Thoracic aorta (tissue), 2 donors: ENCODE measurements around the gene PRPF6. TPM values are rescaled to one million over a fixed set of nuclear protein-coding genes. Genes with fewer than 3 reads are reported as not detected.

Experiments used
- ATAC-seq: fragments of 150-250 bp; one replicate; pipeline ENCODE4 v1.8.0; 2017; ENCODE audit warnings: low read depth; ENCODE audit not compliant: insufficient number of reproducible peaks, low FRiP score
- DNase-seq: peaks from one replicate; pipeline ENCODE4 v3.0.0-alpha.2; 2020; ENCODE audit warnings: low spot score
- H3K27ac ChIP-seq, 2 donors: fragments of 200-600 bp; sonication (generic); 1 replicate in 1 of 2; 2 replicates in 1 of 2; pipeline ENCODE4 v1.5.1; 2016; ENCODE audit warnings: mild to moderate bottlenecking in 2 of 2, moderate library complexity in 2 of 2
- H3K27me3 ChIP-seq: fragments of 200-600 bp; sonication (generic); replicated peaks from 2 replicates; pipeline ENCODE4 v1.6.0; 2016; ENCODE audit warnings: mild to moderate bottlenecking; ENCODE audit not compliant: insufficient read depth
- H3K36me3 ChIP-seq: fragments of 200-600 bp; sonication (generic); one replicate; pipeline ENCODE4 v1.5.1; 2016
- H3K4me1 ChIP-seq, 2 donors: fragments of 200-600 bp; sonication (generic); 1 replicate in 1 of 2; 2 replicates in 1 of 2; pipeline versions ENCODE4 v1.5.1 to v1.6.0; 2016; ENCODE audit warnings: low read depth in 2 of 2, mild to moderate bottlenecking in 1 of 2; ENCODE audit not compliant: control insufficient read depth in 1 of 2
- H3K4me3 ChIP-seq: fragments of 200-600 bp; sonication (generic); 2 replicates; pipeline ENCODE4 v1.5.1; 2016; ENCODE audit warnings: mild to moderate bottlenecking
- H3K9me3 ChIP-seq: fragments of 200-600 bp; sonication (generic); 2 replicates; pipeline ENCODE4 v1.5.1; 2016
- CTCF ChIP-seq: fragments of 200-600 bp; sonication (generic); IDR thresholded peaks from one replicate; pipeline ENCODE4 v1.5.1; 2019; ENCODE audit warnings: antibody characterized with exemption
- total RNA-seq, 2 donors: library from RNA; depleted of rRNA; stranded (reverse); fragments of >200 nt; gene quantifications; one replicate each; pipeline versions ENCODE4 v1.1.0 to v1.2.3, GENCODE V29; 2016

The PRPF6 gene
- total RNA-seq, 2 donors from 2014 or later = 51.9 to 52.9 TPM

DNA sequence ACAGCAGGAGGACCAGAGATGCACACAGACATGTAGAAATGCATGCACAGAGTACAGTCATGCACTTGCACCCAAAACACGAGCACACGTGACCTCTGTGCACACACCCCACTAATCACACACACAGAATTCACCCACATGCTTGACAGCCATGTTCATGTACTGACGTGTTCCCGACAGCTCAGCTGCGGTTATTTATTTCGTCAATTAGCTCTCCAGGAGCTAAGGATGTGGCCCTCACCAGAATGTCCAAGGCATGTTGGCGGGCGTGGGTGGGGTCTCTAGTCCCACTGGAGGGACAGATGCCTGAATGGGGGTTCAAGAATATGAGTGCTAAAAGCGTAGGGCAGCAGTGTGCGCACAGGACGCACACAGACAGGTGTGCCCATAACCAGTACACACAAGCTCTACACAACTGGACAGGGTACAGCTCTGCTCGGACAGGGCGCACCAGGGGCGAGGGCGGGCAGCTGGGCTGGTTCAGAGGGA is 571 bp upstream of the PRPF6 start:
- H3K27ac ChIP-seq = peak overlapping the region; percentile 44 to 77
- DNase-seq (no peak), ATAC-seq (peak; percentile 10)
- no peaks in the 10 kb centered on the region for H3K27me3 ChIP-seq
- H3K4me3 ChIP-seq = peak overlapping the region; percentile 96
- peaks cover 13% of the 10 kb centered on the region for H3K36me3 ChIP-seq
- H3K4me1 ChIP-seq = peaks cover 17 to 33% of the 10 kb centered on the region in 2 donors
- no peaks in the 10 kb centered on the region for H3K9me3 ChIP-seq
- TF ChIP-seq CTCF = no peak

DNA sequence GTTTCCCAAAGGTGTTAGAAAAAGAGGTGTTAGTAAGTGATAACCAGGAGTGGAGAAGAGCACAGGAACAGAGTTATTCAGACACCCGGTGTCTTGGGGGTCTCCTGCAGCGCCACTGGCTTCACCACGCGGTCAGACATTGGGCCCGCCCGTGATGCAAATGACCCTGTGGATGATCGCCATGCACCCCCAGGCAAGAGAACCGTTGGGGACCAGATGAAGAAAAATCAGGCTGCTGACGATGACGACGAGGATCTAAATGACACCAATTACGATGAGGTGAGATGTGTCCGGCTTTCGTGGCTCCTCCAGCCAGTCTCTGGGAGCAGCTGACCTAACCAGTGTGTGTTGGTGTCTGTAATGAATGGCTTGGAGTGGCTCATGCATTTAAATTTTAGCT is 2.0 kb downstream of the PRPF6 start:
- no peaks in the 10 kb centered on the region for H3K27me3 ChIP-seq
- H3K27ac ChIP-seq = no peak overlapping the region
- H3K4me1 ChIP-seq = peaks cover 17 to 33% of the 10 kb centered on the region in 2 donors
- no peaks in the 10 kb centered on the region for H3K9me3 ChIP-seq
- no peak for DNase-seq
- peaks cover 31% of the 10 kb centered on the region for H3K36me3 ChIP-seq
- ATAC-seq = no peak
- no peak for TF ChIP-seq CTCF
- H3K4me3 ChIP-seq = no peak overlapping the region

DNA sequence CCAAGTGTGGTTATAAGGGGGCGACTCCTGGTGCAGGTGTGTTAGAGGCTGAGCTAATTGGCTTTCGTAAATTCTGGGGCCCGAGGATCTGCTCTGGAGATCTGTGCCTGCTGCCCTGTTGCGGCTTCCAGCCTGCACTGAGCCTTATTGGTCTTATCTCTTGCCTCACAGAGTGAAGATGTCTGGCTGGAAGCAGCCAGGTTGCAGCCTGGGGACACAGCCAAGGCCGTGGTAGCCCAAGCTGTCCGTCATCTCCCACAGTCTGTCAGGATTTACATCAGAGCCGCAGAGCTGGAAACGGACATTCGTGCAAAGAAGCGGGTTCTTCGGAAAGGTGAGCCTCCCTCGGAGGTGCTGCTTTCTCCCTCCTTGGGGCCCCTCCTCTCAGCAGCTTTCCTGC is 20.0 kb downstream of the PRPF6 start:
- no peak for TF ChIP-seq CTCF
- H3K27ac ChIP-seq = no peak overlapping the region
- H3K36me3 ChIP-seq = peaks cover 83% of the 10 kb centered on the region
- ATAC-seq = no peak
- H3K9me3 ChIP-seq = no peaks in the 10 kb centered on the region
- H3K4me3 ChIP-seq = no peak overlapping the region
- H3K27me3 ChIP-seq = no peaks in the 10 kb centered on the region
- H3K4me1 ChIP-seq = no peaks in the 10 kb centered on the region
- no peak for DNase-seq

GRCh38 chr20:64001607-64002011 is 20.7 kb downstream of the PRPF6 start:
- H3K9me3 ChIP-seq = no peaks in the 10 kb centered on the region
- H3K27ac ChIP-seq = no peak overlapping the region
- no peak for TF ChIP-seq CTCF
- H3K4me1 ChIP-seq = no peaks in the 10 kb centered on the region
- ATAC-seq (no peak), DNase-seq (no peak)
- H3K36me3 ChIP-seq = peaks cover 80% of the 10 kb centered on the region
- H3K4me3 ChIP-seq = no peak overlapping the region
- no peaks in the 10 kb centered on the region for H3K27me3 ChIP-seq

GRCh38 chr20:64003960-64004725 is 23.2 kb downstream of the PRPF6 start:
- ATAC-seq = no peak
- no peak for DNase-seq
- Histone ChIP-seq H3K27ac (no peak overlapping the region), H3K9me3 (no peaks in the 10 kb centered on the region), H3K36me3 (peaks cover 81% of the 10 kb centered on the region), H3K27me3 (no peaks in the 10 kb centered on the region), H3K4me3 (no peak overlapping the region), H3K4me1 (no peaks in the 10 kb centered on the region)
- no peak for TF ChIP-seq CTCF
